Activated naive CD4-positive, alpha-beta T cell (primary cell): ENCODE data around the gene SPPL2B.
A peak's percentile ranks its signal among the peaks of the same experiment; 100 is the strongest.
"Not testable (repeated sequence)": the region's sequence is repeated elsewhere in the genome, so short reads cannot be mapped to it uniquely, and the experiment has no call there.

Experiments
- DNase-seq, 4 experiments: peaks; one replicate each; lab custom pipeline; 2025; lab: John Stamatoyannopoulos, UW

SPPL2B gene

GRCh38 chr19:2328401-2329148 is at the start of gene SPPL2B, which contains the start of gene LSM7:
Gene SPPL2B (plus strand): TSS chr19:2328684. CDS start chr19:2328710, 26 bp downstream.
Gene LSM7 (minus strand): TSS chr19:2328586. CDS start chr19:2328566, 20 bp downstream.
- peak; percentile 83 to 90 (median 88) for DNase-seq

- DNase-seq: no peak
Observed at GRCh38 chr19:2280633-2281264, 47.7 kb upstream of the SPPL2B start.

GRCh38 chr19:2281265-2282061 is 47.0 kb upstream of the SPPL2B start:
- DNase-seq: not testable (repeated sequence)

GRCh38 chr19:2282062-2282861 is 46.2 kb upstream of the SPPL2B start, which contains the start of gene PEAK3:
Gene PEAK3 (minus strand): TSS chr19:2282175. CDS start chr19:2280931, 1,244 bp downstream.
- no peak for DNase-seq

- no peak for DNase-seq
Observed at GRCh38 chr19:2282862-2283237, 45.6 kb upstream of the SPPL2B start.

GRCh38 chr19:2283835-2284507 is 44.5 kb upstream of the SPPL2B start:
- no peak for DNase-seq

GRCh38 chr19:2286402-2287140 is 41.9 kb upstream of the SPPL2B start:
- no peak for DNase-seq

- DNase-seq: no peak
Observed at GRCh38 chr19:2287585-2288337, 40.7 kb upstream of the SPPL2B start.

GRCh38 chr19:2288338-2288817 is 40.1 kb upstream of the SPPL2B start:
- no peak for DNase-seq

- no peak for DNase-seq
Observed at GRCh38 chr19:2288818-2289713, 39.4 kb upstream of the SPPL2B start.

- DNase-seq: peak in 2 of 4 experiments; percentile 52
Observed at GRCh38 chr19:2289714-2290435, 38.6 kb upstream of the SPPL2B start.

- peak in 1 of 4 experiments; percentile 22 for DNase-seq
Observed at GRCh38 chr19:2290441-2291184, 37.9 kb upstream of the SPPL2B start.

- DNase-seq: no peak
Observed at GRCh38 chr19:2291185-2291751, 37.2 kb upstream of the SPPL2B start.

- no peak for DNase-seq
Observed at GRCh38 chr19:2294687-2295335, 33.7 kb upstream of the SPPL2B start.

GRCh38 chr19:2296141-2296540 is 32.3 kb upstream of the SPPL2B start:
- DNase-seq: no peak

GRCh38 chr19:2300533-2300932 is 28.0 kb upstream of the SPPL2B start:
- DNase-seq: no peak
